ENCODE measurements around the gene CLCN6.
"Not testable (repeated sequence)": the region's sequence is repeated elsewhere in the genome, so short reads cannot be mapped to it uniquely, and the experiment has no call there.

Gene CLCN6

GRCh38 chr1:11797525-11798216, 8.3 kb upstream of the CLCN6 start:
- Mint-ChIP-seq H3K9me3 (no peaks in the 10 kb centered on the region), H3K27me3 (no peaks in the 10 kb centered on the region), H3K4me3 (no peak overlapping the region), H3K36me3 (ENCODE audit: low read depth) (peaks cover 4% of the 10 kb centered on the region), H3K4me1 (peaks cover 8% of the 10 kb centered on the region), H3K27ac (no peak overlapping the region)
- no peak for DNase-seq
- ATAC-seq = no peak

- Mint-ChIP-seq H3K4me1 (peaks cover 22% of the 10 kb centered on the region), H3K4me3 (no peak overlapping the region), H3K36me3 (ENCODE audit: low read depth) (peaks cover 4% of the 10 kb centered on the region), H3K9me3 (no peaks in the 10 kb centered on the region), H3K27ac (no peak overlapping the region), H3K27me3 (no peaks in the 10 kb centered on the region)
- DNase-seq (no peak), ATAC-seq (no peak)
Measured at GRCh38 chr1:11799099-11799498, 6.9 kb upstream of the CLCN6 start.

GRCh38 chr1:11799896-11800295, 6.1 kb upstream of the CLCN6 start:
- Mint-ChIP-seq H3K36me3 (ENCODE audit: low read depth) (no peaks in the 10 kb centered on the region), H3K27ac (no peak overlapping the region), H3K27me3 (no peaks in the 10 kb centered on the region), H3K4me1 (peaks cover 30% of the 10 kb centered on the region), H3K9me3 (no peaks in the 10 kb centered on the region), H3K4me3 (no peak overlapping the region)
- ATAC-seq = no peak
- no peak for DNase-seq

- Mint-ChIP-seq H3K27ac (no peak overlapping the region), H3K4me1 (peaks cover 35% of the 10 kb centered on the region), H3K9me3 (no peaks in the 10 kb centered on the region), H3K27me3 (no peaks in the 10 kb centered on the region), H3K36me3 (ENCODE audit: low read depth) (no peaks in the 10 kb centered on the region), H3K4me3 (no peak overlapping the region)
- no peak for ATAC-seq
- DNase-seq = no peak
Measured at GRCh38 chr1:11800391-11800755, 5.6 kb upstream of the CLCN6 start.

- no peak for ATAC-seq
- Mint-ChIP-seq H3K36me3 (ENCODE audit: low read depth) (no peaks in the 10 kb centered on the region), H3K27ac (no peak overlapping the region)
Measured at GRCh38 chr1:11800756-11801433, 5.1 kb upstream of the CLCN6 start.

GRCh38 chr1:11802616-11802972, 3.4 kb upstream of the CLCN6 start:
- no peaks in the 10 kb centered on the region for H3K36me3 Mint-ChIP-seq (ENCODE audit: low read depth)
- peak overlapping the region; percentile 94 for H3K4me3 Mint-ChIP-seq
- H3K4me1 Mint-ChIP-seq = peaks cover 48% of the 10 kb centered on the region
- ATAC-seq (no peak), DNase-seq (no peak)
- no peak overlapping the region for H3K27ac Mint-ChIP-seq
- H3K27me3 Mint-ChIP-seq = no peaks in the 10 kb centered on the region
- no peaks in the 10 kb centered on the region for H3K9me3 Mint-ChIP-seq

More at GRCh38 chr1:11800756-11801433, 5.1 kb upstream of the CLCN6 start:
- H3K27me3 Mint-ChIP-seq = no peaks in the 10 kb centered on the region
- DNase-seq = no peak
- H3K4me3 Mint-ChIP-seq = no peak overlapping the region
- H3K9me3 Mint-ChIP-seq = no peaks in the 10 kb centered on the region
- peaks cover 36% of the 10 kb centered on the region for H3K4me1 Mint-ChIP-seq

- Mint-ChIP-seq H3K27ac (no peak overlapping the region), H3K27me3 (no peaks in the 10 kb centered on the region), H3K9me3 (no peaks in the 10 kb centered on the region), H3K4me3 (peak overlapping the region; percentile 94), H3K36me3 (ENCODE audit: low read depth) (no peaks in the 10 kb centered on the region), H3K4me1 (peaks cover 53% of the 10 kb centered on the region)
- DNase-seq (peak; percentile 76), ATAC-seq (peak; percentile 27)
Measured at GRCh38 chr1:11802973-11803885, 2.8 kb upstream of the CLCN6 start.

- Mint-ChIP-seq H3K4me3 (peak overlapping the region; percentile 94), H3K4me1 (peaks cover 58% of the 10 kb centered on the region), H3K27ac (peak overlapping the region; percentile 96)
- DNase-seq; H3K36me3 Mint-ChIP-seq (ENCODE audit: low read depth); H3K9me3 Mint-ChIP-seq; ATAC-seq; H3K27me3 Mint-ChIP-seq: not testable (repeated sequence)
Measured at GRCh38 chr1:11803924-11804665, 1.9 kb upstream of the CLCN6 start.

GRCh38 chr1:11804666-11805421, 1.1 kb upstream of the CLCN6 start:
- ATAC-seq = no peak
- Mint-ChIP-seq H3K27me3 (no peaks in the 10 kb centered on the region), H3K27ac (peak overlapping the region; percentile 96), H3K4me1 (peaks cover 61% of the 10 kb centered on the region), H3K9me3 (no peaks in the 10 kb centered on the region), H3K4me3 (peak overlapping the region; percentile 94), H3K36me3 (ENCODE audit: low read depth) (peaks cover 2% of the 10 kb centered on the region)
- DNase-seq = peak; percentile 46

GRCh38 chr1:11806307-11806936, 431 bp downstream of the CLCN6 start:
- ATAC-seq (peak; percentile 46), DNase-seq (no peak)
- Mint-ChIP-seq H3K36me3 (ENCODE audit: low read depth) (peaks cover 5% of the 10 kb centered on the region), H3K4me1 (peaks cover 61% of the 10 kb centered on the region), H3K27ac (peak overlapping the region; percentile 96), H3K9me3 (no peaks in the 10 kb centered on the region), H3K4me3 (peak overlapping the region; percentile 94), H3K27me3 (no peaks in the 10 kb centered on the region)

GRCh38 chr1:11807133-11807532, 1.1 kb downstream of the CLCN6 start:
- ATAC-seq (no peak), DNase-seq (no peak)
- H3K4me3 Mint-ChIP-seq = peak overlapping the region; percentile 94
- H3K27ac Mint-ChIP-seq = peak overlapping the region; percentile 96
- no peaks in the 10 kb centered on the region for H3K27me3 Mint-ChIP-seq
- no peaks in the 10 kb centered on the region for H3K9me3 Mint-ChIP-seq
- peaks cover 56% of the 10 kb centered on the region for H3K4me1 Mint-ChIP-seq
- peaks cover 10% of the 10 kb centered on the region for H3K36me3 Mint-ChIP-seq (ENCODE audit: low read depth)

GRCh38 chr1:11813021-11813420, 7.0 kb downstream of the CLCN6 start:
- Mint-ChIP-seq H3K9me3 (no peaks in the 10 kb centered on the region), H3K27me3 (no peaks in the 10 kb centered on the region), H3K36me3 (ENCODE audit: low read depth) (peaks cover 29% of the 10 kb centered on the region), H3K4me3 (no peak overlapping the region), H3K27ac (no peak overlapping the region), H3K4me1 (peaks cover 14% of the 10 kb centered on the region)
- DNase-seq (no peak), ATAC-seq (no peak)

GRCh38 chr1:11817192-11817591, 11.2 kb downstream of the CLCN6 start:
- ATAC-seq = no peak
- H3K36me3 Mint-ChIP-seq (ENCODE audit: low read depth) = peaks cover 28% of the 10 kb centered on the region
- H3K27me3 Mint-ChIP-seq = no peaks in the 10 kb centered on the region
- H3K4me1 Mint-ChIP-seq = peaks cover 5% of the 10 kb centered on the region
- H3K27ac Mint-ChIP-seq = no peak overlapping the region
- no peak for DNase-seq
- H3K9me3 Mint-ChIP-seq = no peaks in the 10 kb centered on the region
- no peak overlapping the region for H3K4me3 Mint-ChIP-seq
